Measurements from ENCODE around the gene ZNF189.
"Not testable (repeated sequence)": the region's sequence is repeated elsewhere in the genome, so short reads cannot be mapped to it uniquely, and the experiment has no call there.

The ZNF189 gene

DNA sequence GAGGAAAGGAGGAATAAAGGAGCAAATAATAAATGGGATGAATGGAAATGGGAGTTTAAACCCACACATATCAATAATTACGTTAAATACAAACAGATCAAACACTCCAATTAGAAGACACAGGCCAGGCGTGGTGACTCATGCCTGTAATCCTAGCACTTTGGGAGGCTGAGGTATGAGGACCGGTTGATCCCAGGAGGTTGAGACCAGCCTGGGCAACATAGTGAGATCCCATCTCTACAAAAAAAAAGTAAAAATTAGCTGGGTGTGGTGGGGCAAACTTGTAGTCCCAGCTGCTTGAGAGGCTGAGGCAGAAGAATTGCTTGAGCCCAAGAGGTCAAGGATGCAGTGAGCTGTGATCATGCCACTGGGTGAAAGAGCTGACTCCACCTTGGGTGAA is 17.5 kb upstream of the ZNF189 start:
- no peak for DNase-seq

DNA sequence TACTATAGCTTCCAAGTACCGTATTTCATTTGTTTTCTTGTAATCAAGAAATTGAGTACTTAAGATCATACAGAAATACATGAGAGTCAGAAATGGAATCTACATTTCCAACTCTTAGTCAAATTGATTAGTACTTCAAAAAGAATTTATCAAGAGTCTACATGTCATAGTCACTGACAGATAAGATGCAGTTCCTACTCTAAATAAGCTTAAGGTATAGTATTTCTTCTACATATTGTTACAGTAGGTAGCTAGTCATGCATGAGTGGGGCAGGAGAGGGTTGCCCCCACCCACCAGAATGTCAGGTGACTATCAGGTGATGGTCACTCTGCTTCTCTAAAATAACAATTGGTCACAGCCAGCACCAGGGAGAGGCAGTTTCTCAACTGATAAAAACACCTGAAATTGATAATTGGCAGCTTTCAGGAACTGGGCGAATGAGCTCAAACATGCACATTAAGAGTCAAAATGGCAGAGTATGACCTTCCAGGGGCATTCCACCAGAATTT is 16.8 kb upstream of the ZNF189 start:
- no peak for DNase-seq

GRCh38 chr9:101383361-101383760 is 15.3 kb upstream of the ZNF189 start:
- DNase-seq = no peak

GRCh38 chr9:101384873-101385536 is 13.6 kb upstream of the ZNF189 start, which contains the start of gene BAAT:
Gene BAAT, minus strand, starts transcription at chr9:101385006. Its CDS starts 13,602 bp downstream, at chr9:101371404.
- not testable (repeated sequence) for DNase-seq

DNA sequence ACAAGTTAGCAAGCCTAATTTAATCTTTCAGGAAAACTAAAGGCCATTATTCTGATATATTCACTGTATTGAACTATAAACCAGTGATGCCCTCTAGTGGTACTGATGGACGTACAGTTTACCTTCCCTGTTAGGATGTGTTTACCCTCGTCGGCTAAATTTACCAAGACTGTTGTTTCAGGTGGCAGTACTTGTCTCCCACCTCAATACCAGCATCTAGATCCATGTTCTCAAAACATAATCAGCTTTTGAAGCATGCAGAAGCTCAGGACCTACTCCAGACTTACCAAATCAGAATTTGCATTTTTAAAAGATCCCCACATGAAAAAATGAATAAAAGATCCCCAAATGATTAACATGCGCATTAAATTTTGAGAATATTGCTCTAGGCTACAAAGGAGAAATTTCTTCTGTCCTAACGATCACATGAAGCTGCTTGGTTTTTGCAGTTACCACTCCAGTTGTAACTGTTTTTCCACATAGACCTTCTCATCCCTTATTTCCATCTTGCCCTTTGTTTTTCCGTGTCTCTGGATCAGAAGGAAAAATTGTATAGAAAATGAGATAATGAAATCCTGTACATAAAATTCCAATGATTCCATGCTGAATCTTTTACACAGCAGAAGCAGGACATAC is 10.7 kb upstream of the ZNF189 start:
- no peak for DNase-seq

GRCh38 chr9:101388507-101388993 is 10.1 kb upstream of the ZNF189 start:
- DNase-seq = no peak

GRCh38 chr9:101393135-101393534 is 5.5 kb upstream of the ZNF189 start:
- DNase-seq = no peak

DNA sequence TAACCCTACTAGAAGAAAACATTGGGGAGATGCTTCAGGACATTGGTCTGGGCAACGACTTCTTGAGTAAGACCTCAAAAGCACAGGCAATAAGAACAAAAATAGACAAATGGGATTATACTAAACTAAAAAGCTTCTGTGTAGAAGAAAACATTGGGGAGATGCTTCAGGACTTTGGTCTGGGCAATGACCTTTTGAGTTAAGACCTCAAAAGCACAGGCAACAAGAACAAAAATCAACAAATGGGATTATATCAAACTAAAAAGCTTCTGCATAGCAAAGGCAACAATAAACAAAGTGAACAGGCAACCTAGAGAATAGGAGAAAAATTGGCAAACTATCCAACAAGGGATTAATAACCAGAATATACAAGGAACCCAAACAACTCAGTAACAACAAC is 4.0 kb upstream of the ZNF189 start:
- no peak for DNase-seq

DNA sequence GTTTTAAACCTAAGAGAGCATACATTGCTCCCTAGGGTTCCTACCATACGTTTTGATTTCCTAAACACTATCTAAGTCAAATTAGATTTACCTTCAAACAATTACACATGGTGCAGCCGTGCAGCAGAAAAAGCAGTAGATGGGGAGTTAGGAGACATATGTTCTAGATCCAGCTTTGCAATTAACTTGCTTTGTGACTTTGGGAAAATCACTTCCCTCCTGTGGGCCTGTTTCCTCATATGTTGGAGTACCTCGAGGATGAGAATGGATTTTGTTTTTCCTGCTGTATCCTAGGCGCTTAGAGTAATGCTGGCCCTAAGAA is 944 bp upstream of the ZNF189 start:
- DNase-seq = no peak

DNA sequence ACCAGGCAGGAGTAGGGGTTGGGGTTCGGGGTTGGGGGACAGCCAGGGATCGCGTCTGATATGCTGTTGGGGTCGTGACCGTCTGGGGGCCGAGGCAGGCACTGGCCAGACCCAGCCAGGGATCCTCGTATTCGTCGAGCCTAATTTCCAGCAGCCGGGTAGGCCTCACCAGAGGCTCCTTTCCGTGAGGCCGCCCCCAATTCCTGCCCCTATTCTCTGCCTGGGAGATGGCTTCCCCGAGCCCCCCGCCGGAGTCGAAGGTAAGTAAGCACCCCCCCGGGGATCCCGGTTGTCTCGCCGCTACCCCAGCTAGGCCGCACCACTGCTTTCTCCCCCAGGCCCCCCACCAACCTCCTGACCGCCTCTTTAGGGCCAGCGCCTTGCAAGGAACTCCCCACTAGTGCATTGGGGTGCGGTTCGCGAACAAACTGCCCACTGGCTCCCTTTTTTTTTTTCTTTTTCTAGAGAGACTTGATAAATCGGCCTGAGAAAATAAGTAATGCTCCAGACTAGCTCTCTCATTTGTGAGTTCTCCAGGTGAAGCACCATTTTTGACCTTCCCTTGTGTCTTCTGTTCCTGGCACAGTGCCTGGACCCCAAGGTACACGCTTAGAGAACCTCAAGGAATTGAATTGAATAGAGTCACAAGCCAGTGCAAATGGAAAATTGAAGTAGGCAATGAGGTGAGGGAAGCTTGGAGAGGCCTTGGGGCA is 435 bp downstream of the ZNF189 start:
- no peak for DNase-seq

- no peak for DNase-seq
Measured at GRCh38 chr9:101399643-101399970, 956 bp downstream of the ZNF189 start.

DNA sequence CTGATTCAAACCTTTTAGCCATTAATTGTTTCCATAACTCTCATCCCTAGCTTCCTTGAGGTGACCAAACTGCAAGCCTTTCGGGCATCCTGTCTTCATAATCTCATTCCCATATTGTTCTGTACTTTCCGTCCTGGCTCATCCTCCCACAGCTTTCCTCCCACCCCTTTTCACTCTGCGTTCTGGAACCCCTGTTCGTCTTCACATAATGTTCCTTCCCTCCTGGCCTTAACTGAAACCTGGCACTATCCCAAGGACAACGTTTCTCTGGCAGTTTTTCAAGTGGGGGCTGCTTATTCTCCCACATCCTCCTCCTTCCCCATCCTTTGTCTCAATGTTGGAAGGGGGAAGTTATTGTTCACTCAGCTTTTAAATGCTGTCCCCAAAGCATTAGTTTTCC is 1.5 kb downstream of the ZNF189 start:
- DNase-seq = no peak

GRCh38 chr9:101403516-101404285 is 5.0 kb downstream of the ZNF189 start:
- DNase-seq = no peak

GRCh38 chr9:101408374-101409078 is 9.9 kb downstream of the ZNF189 start:
- no peak for DNase-seq

GRCh38 chr9:101409079-101409477 is 10.4 kb downstream of the ZNF189 start:
- DNase-seq = no peak

DNA sequence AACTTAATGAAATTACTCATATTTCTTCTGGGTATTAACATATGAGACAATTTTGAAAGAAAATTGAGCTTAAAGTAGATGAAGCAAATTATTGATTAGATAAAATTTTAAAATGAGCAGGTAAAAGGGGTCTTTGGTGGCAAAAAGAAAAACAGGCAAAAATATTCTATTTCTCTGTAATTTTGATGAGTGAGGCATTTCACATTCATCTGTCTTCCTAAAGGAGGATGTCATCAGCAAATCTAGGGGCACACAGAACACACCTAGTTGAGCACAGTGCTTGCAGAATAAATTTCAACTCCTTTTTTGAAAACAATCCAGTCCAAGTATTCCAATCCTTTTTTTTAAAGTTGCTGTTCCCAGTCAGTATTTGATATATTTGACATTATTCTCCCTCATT is 16.2 kb downstream of the ZNF189 start:
- DNase-seq = no peak

DNA sequence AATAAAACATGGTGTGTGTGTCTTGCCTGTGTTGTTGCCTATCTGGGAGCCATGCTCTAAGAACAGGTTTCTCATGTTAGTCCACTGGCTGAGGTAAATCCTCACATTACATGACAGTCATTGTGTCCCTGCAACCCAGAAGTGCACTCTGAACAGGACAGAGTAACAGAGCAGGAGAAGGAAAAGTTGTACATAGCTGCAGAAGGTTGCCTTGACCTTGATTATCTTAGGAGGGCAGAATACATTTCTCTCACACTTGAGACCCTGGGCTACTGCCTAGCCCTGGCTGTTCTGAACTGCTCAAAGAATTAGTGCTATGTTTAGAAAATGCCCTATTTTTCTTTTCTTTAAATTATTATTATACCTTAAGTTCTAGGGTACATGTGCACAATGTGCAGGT is 16.9 kb downstream of the ZNF189 start:
- no peak for DNase-seq

- no peak for DNase-seq
Measured at GRCh38 chr9:101417389-101417788, 18.7 kb downstream of the ZNF189 start.

DNA sequence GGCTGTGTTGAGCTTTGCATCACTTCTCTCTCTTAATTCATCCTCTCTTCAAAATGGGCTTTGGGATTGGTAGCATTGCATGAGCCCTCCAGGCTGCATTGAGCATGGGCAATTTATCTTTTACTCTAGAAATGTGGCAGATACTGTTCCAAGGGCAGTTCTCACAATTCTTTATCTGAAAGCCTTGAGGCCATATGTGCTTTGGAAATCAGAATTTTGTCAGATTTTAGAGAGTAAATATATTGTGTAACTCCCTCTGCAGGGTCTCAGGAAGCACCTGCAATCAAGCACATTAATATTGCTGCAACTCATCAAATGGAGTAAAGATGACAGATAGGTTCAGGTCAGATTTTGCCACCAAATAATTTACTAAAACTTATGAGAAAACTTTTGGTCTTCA is 19.3 kb downstream of the ZNF189 start:
- no peak for DNase-seq

DNA sequence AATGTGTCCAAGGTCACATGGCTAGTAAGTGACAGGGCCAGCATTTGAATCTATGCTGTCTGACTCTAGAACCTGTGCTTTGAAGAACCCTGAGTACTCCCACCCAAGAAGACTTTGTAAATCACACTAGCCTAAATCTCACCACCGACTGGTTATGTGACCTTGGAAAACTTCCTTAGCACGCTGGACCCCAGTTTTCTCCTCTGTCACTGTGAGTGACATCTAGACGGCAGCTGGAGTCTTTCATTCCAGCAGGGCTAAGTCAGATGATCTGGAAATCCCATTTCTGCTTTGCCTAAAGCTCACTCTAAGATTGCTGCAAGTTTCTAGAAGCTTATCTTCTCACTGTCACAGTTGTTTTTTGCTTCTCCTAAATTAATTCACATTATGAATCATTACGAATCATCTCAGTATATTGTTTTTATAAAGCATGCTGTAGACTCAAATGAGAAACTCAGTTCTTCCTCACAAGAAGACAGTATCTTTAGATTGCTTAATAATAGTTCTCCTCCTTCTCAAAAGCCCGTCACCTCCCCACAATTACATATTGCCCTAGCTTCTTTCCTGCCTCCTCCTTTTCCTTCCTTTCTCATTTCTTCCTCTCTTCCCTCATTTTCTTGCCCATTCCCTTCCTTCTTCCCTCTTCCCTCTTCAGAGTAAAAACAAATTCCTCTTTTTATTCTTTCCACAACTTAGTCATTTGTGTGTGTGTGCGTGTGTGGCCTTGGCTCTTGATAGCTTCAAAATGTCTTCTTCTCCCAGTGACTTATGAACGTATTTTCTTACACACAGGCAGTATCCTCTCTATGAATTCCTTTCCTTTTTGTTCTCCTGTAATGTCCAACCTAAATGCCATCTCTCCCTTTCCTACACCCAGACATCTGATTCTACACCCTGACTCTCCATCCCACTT is 20.1 kb downstream of the ZNF189 start:
- DNase-seq = no peak

GRCh38 chr9:101419863-101420262 is 21.2 kb downstream of the ZNF189 start:
- no peak for DNase-seq

- DNase-seq = no peak
Measured at GRCh38 chr9:101421653-101422065, 23.0 kb downstream of the ZNF189 start.

All from activated effector memory CD4-positive, alpha-beta T cell treated with Interleukin-2 at 50 U/mL for 16 hours (primary cell).